ENCODE data around the gene ENTPD3.
A peak's percentile ranks its signal among the peaks of the same experiment; 100 is the strongest.

The ENTPD3 gene

DNA sequence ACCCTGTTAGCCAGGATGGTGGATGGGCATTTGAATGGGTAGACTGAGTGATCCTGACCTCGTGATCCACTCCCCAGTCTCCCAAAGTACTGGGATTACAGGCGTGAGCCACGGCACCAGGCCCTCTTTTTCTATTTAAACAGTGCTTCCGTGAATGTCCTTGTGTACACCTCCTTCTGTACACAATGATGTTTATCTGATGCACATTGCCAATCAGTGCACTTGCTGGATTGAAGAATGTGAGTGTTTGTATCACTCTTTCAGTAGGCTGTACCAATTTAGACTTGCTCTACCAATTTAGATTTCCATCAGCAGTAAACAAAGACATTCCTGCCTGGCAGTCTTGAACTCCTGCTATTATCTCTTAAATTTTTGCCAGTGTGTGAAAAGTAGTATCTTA lies 81.0 kb downstream of the ENTPD3 start:
- Histone ChIP-seq H2BK120ac (ENCODE audit: insufficient read depth, low read length, poor library complexity) (no peak overlapping the region), H3K4ac (ENCODE audit: low read depth, low read length) (no peak overlapping the region), H3K79me2 (ENCODE audit: control insufficient read depth, insufficient read depth, low read length, poor library complexity) (no peaks in the 10 kb centered on the region), H2BK5ac (ENCODE audit: low read depth, low read length, poor library complexity) (no peak overlapping the region), H3K9me3 (ENCODE audit: insufficient read depth, low read depth, low read length) (no peaks in the 10 kb centered on the region), H3K4me1 (ENCODE audit: control insufficient read depth in 1 of 2, insufficient read depth in 2 of 2, low read length in 2 of 2) (no peaks in the 10 kb centered on the region), H3K14ac (ENCODE audit: low read length) (no peak overlapping the region), H3K9ac (ENCODE audit: low read length) (no peak overlapping the region), H2AFZ (ENCODE audit: insufficient read depth, low read length, poor library complexity) (no peak overlapping the region), H2AK5ac (ENCODE audit: low read length) (no peak overlapping the region), H3K27ac (ENCODE audit: low read depth, low read length) (no peak overlapping the region), H4K12ac (ENCODE audit: low read depth, low read length) (no peak overlapping the region), H3K18ac (ENCODE audit: low read length) (no peak overlapping the region), H3K79me1 (ENCODE audit: low read length) (no peaks in the 10 kb centered on the region), H3K4me2 (ENCODE audit: low read length) (no peak overlapping the region), H3K27me3 (ENCODE audit: insufficient read depth, low read length) (no peaks in the 10 kb centered on the region), H3K4me3 (ENCODE audit: low read depth, low read length) (no peak overlapping the region), H3K36me3 (ENCODE audit: control insufficient read depth in 1 of 2, insufficient read depth in 2 of 2, low read length in 2 of 2) (peaks cover 6% of the 10 kb centered on the region in 2 experiments), H4K91ac (ENCODE audit: low read depth, low read length) (no peak overlapping the region), H4K8ac (ENCODE audit: low read depth, low read length) (no peak overlapping the region), H2BK12ac (ENCODE audit: low read length) (no peak overlapping the region), H3K23ac (ENCODE audit: low read length) (no peak overlapping the region)
- no peak for DNase-seq
- no CpG with 5 or more reads among the region's 4 CpGs for WGBS (ENCODE audit: extremely low coverage, insufficient coverage, insufficient read length)

DNA sequence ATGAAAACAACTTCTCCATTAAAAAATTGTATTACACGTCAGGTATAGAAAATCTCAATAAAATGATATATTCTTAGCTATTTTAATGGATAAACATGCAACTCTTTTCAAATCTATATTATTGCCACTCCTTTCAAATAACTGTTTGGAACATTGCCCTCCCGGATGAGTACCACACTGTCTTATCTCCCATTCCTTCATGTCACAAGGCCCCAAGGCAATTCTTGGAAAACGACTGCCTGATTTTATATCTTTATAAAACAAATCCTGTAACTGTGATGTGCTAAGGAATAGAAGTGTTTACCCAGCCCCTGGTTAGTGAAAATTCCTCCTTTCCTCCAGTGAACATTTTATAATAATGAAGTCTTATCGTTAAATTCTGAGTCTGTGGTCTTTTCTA lies 83.7 kb downstream of the ENTPD3 start:
- H2BK120ac ChIP-seq (ENCODE audit: insufficient read depth, low read length, poor library complexity) = no peak overlapping the region
- H3K14ac ChIP-seq (ENCODE audit: low read length) = no peak overlapping the region
- no peak overlapping the region for H3K4me2 ChIP-seq (ENCODE audit: low read length)
- no peak overlapping the region for H3K4ac ChIP-seq (ENCODE audit: low read depth, low read length)
- H3K79me2 ChIP-seq (ENCODE audit: control insufficient read depth, insufficient read depth, low read length, poor library complexity) = no peaks in the 10 kb centered on the region
- DNase-seq = no peak
- no peak overlapping the region for H4K8ac ChIP-seq (ENCODE audit: low read depth, low read length)
- H3K18ac ChIP-seq (ENCODE audit: low read length) = no peak overlapping the region
- no peak overlapping the region for H2AFZ ChIP-seq (ENCODE audit: insufficient read depth, low read length, poor library complexity)
- no CpG with 5 or more reads among the region's 4 CpGs for WGBS (ENCODE audit: extremely low coverage, insufficient coverage, insufficient read length)
- H3K36me3 ChIP-seq (ENCODE audit: control insufficient read depth in 1 of 2, insufficient read depth in 2 of 2, low read length in 2 of 2) = no peaks in the 10 kb centered on the region
- H2BK5ac ChIP-seq (ENCODE audit: low read depth, low read length, poor library complexity) = no peak overlapping the region
- no peaks in the 10 kb centered on the region for H3K4me1 ChIP-seq (ENCODE audit: control insufficient read depth in 1 of 2, insufficient read depth in 2 of 2, low read length in 2 of 2)
- H3K79me1 ChIP-seq (ENCODE audit: low read length) = no peaks in the 10 kb centered on the region
- H2BK12ac ChIP-seq (ENCODE audit: low read length) = no peak overlapping the region
- H3K27me3 ChIP-seq (ENCODE audit: insufficient read depth, low read length) = no peaks in the 10 kb centered on the region
- H4K12ac ChIP-seq (ENCODE audit: low read depth, low read length) = no peak overlapping the region
- H3K9me3 ChIP-seq (ENCODE audit: insufficient read depth, low read depth, low read length) = no peaks in the 10 kb centered on the region
- H2AK5ac ChIP-seq (ENCODE audit: low read length) = no peak overlapping the region
- H3K27ac ChIP-seq (ENCODE audit: low read depth, low read length) = no peak overlapping the region
- H3K23ac ChIP-seq (ENCODE audit: low read length) = no peak overlapping the region
- H4K91ac ChIP-seq (ENCODE audit: low read depth, low read length) = no peak overlapping the region
- no peak overlapping the region for H3K9ac ChIP-seq (ENCODE audit: low read length)
- no peak overlapping the region for H3K4me3 ChIP-seq (ENCODE audit: low read depth, low read length)

DNA sequence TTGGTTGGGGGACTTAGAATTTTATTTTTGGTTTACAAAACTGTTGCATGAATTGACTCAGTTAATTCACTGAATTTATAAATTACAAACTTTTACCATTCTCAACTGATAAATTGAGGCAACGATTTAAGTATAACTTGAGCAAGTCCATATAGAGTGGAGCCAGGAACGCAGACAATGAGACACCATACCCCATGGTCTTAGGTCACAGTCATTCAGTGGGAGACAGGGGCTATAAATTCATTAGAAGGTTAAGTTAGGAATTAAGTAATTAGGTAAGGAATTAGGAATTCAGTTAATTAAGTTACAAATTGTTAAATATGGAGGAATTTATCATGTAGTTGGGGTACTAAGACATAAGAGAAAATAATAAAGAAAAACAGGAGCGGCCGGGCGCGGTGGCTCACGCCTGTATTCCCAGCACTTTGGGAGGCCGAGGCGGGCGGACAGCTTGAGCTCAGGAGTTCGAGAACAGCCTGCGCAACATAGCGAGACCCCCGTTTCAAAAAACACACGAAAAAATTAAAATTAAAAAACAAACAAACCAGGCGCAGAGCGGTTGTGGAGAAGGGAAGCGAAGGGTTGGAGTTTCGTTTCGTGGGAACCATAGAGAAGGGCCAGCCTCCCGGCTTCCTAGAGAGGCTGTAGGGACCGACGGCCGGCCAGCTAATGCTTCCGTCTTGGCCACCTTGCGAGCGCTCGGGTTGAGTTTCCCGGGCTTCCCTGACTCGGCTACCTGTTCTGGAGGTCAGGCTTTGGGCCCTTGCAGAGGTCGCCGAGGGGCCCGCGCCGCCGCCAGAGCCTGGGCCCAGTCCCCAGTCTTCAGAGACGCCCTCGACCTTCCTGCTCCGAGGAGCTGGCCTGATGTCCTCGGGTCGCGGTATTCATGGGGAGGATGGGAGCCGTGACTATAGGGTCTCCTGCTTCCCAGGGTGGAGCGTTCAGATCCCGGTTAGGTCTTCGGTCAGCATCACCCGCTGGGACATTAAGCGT lies 89.8 kb downstream of the ENTPD3 start, which contains the start of gene ZNF619:
Gene ZNF619 (plus strand): TSS at position 645 of the 993 bp plus-strand sequence. CDS start 858 bp downstream, outside the sequence.
- peak within 1 kb of the TSS; percentile 63 for H4K91ac ChIP-seq (ENCODE audit: low read depth, low read length)
- peak within 1 kb of the TSS; percentile 74 for H3K4me2 ChIP-seq (ENCODE audit: low read length)
- peak within 1 kb of the TSS; percentile 92 for H4K8ac ChIP-seq (ENCODE audit: low read depth, low read length)
- no peak within 1 kb of the TSS for H3K27ac ChIP-seq (ENCODE audit: low read depth, low read length)
- H2AFZ ChIP-seq (ENCODE audit: insufficient read depth, low read length, poor library complexity) = peak within 1 kb of the TSS; percentile 76
- peak within 1 kb of the TSS; percentile 76 for H3K4me3 ChIP-seq (ENCODE audit: low read depth, low read length)
- H3K14ac ChIP-seq (ENCODE audit: low read length) = peak within 1 kb of the TSS; percentile 56
- H3K79me1 ChIP-seq (ENCODE audit: low read length) = peaks cover 3% of the 10 kb centered on the region
- peaks cover 4% of the 10 kb centered on the region for H3K79me2 ChIP-seq (ENCODE audit: control insufficient read depth, insufficient read depth, low read length, poor library complexity)
- peaks cover 0 to 3% of the 10 kb centered on the region in 2 experiments for H3K4me1 ChIP-seq (ENCODE audit: control insufficient read depth in 1 of 2, insufficient read depth in 2 of 2, low read length in 2 of 2)
- H3K36me3 ChIP-seq (ENCODE audit: control insufficient read depth in 1 of 2, insufficient read depth in 2 of 2, low read length in 2 of 2) = peaks cover 0 to 2% of the 10 kb centered on the region in 2 experiments
- no CpG with 5 or more reads among the region's 48 CpGs for WGBS (ENCODE audit: extremely low coverage, insufficient coverage, insufficient read length)
- no peak within 1 kb of the TSS for H2BK12ac ChIP-seq (ENCODE audit: low read length)
- DNase-seq = peak; percentile 40 to 70
- H3K18ac ChIP-seq (ENCODE audit: low read length) = peak within 1 kb of the TSS; percentile 9
- peak within 1 kb of the TSS; percentile 66 for H3K9ac ChIP-seq (ENCODE audit: low read length)
- no peak within 1 kb of the TSS for H3K23ac ChIP-seq (ENCODE audit: low read length)
- peak within 1 kb of the TSS; percentile 40 for H4K12ac ChIP-seq (ENCODE audit: low read depth, low read length)
- H2BK120ac ChIP-seq (ENCODE audit: insufficient read depth, low read length, poor library complexity) = peak within 1 kb of the TSS; percentile 3
- H2AK5ac ChIP-seq (ENCODE audit: low read length) = no peak within 1 kb of the TSS
- H2BK5ac ChIP-seq (ENCODE audit: low read depth, low read length, poor library complexity) = no peak within 1 kb of the TSS
- H3K4ac ChIP-seq (ENCODE audit: low read depth, low read length) = peak within 1 kb of the TSS; percentile 5
- no peaks in the 10 kb centered on the region for H3K9me3 ChIP-seq (ENCODE audit: insufficient read depth, low read depth, low read length)
- no peaks in the 10 kb centered on the region for H3K27me3 ChIP-seq (ENCODE audit: insufficient read depth, low read length)

DNA sequence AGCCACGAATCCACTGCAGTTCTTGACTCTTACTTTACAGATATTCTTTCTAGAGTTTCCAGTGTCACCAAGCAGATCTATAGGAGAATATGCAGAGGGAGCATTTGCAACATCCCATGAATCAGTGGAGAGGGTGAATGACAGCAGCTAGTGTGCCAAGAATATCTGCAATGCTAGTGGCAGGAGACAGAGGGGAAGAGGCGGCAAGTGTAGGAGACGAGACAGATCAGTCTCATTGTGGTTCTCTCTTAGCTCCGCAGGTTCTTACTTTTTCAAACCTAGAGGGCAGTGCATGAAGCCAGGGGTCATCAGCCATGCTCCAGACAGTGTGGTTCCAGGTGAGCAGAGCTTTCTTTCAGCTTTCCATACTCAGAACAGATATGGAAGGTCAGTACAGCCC lies 90.7 kb downstream of the ENTPD3 start:
- H2AFZ ChIP-seq (ENCODE audit: insufficient read depth, low read length, poor library complexity) = no peak overlapping the region
- no peak overlapping the region for H3K9ac ChIP-seq (ENCODE audit: low read length)
- H3K23ac ChIP-seq (ENCODE audit: low read length) = no peak overlapping the region
- peak overlapping the region; percentile 1 for H4K8ac ChIP-seq (ENCODE audit: low read depth, low read length)
- H4K12ac ChIP-seq (ENCODE audit: low read depth, low read length) = peak overlapping the region; percentile 40
- peaks cover 3% of the 10 kb centered on the region in 2 experiments for H3K36me3 ChIP-seq (ENCODE audit: control insufficient read depth in 1 of 2, insufficient read depth in 2 of 2, low read length in 2 of 2)
- H3K4me2 ChIP-seq (ENCODE audit: low read length) = peak overlapping the region; percentile 74
- H3K9me3 ChIP-seq (ENCODE audit: insufficient read depth, low read depth, low read length) = no peaks in the 10 kb centered on the region
- peaks cover 0 to 3% of the 10 kb centered on the region in 2 experiments for H3K4me1 ChIP-seq (ENCODE audit: control insufficient read depth in 1 of 2, insufficient read depth in 2 of 2, low read length in 2 of 2)
- H3K18ac ChIP-seq (ENCODE audit: low read length) = no peak overlapping the region
- H2AK5ac ChIP-seq (ENCODE audit: low read length) = no peak overlapping the region
- H3K27ac ChIP-seq (ENCODE audit: low read depth, low read length) = no peak overlapping the region
- no peak overlapping the region for H2BK5ac ChIP-seq (ENCODE audit: low read depth, low read length, poor library complexity)
- no peak overlapping the region for H2BK120ac ChIP-seq (ENCODE audit: insufficient read depth, low read length, poor library complexity)
- no peaks in the 10 kb centered on the region for H3K27me3 ChIP-seq (ENCODE audit: insufficient read depth, low read length)
- H2BK12ac ChIP-seq (ENCODE audit: low read length) = no peak overlapping the region
- H3K4me3 ChIP-seq (ENCODE audit: low read depth, low read length) = no peak overlapping the region
- H3K79me1 ChIP-seq (ENCODE audit: low read length) = peaks cover 3% of the 10 kb centered on the region
- no CpG with 5 or more reads among the region's 4 CpGs for WGBS (ENCODE audit: extremely low coverage, insufficient coverage, insufficient read length)
- no peak for DNase-seq
- no peak overlapping the region for H4K91ac ChIP-seq (ENCODE audit: low read depth, low read length)
- peaks cover 4% of the 10 kb centered on the region for H3K79me2 ChIP-seq (ENCODE audit: control insufficient read depth, insufficient read depth, low read length, poor library complexity)
- H3K14ac ChIP-seq (ENCODE audit: low read length) = no peak overlapping the region
- no peak overlapping the region for H3K4ac ChIP-seq (ENCODE audit: low read depth, low read length)
